Right lobe of liver (tissue), 6 donors: Measurements from ENCODE around the gene LBR. TPM values are rescaled to one million over a fixed set of nuclear protein-coding genes. Genes with fewer than 3 reads are reported as not detected.
A peak's percentile ranks its signal among the peaks of the same experiment; 100 is the strongest.

Experiments used
- ATAC-seq, 4 donors: fragments of 200-7000 bp; cut with Tn5 transposase; one replicate each; pipeline ENCODE4 v1.9.1; 2020; ENCODE audit warnings: mild to moderate bottlenecking in 4 of 4, moderate library complexity in 4 of 4
- DNase-seq, 3 donors: peaks; one replicate each; pipeline ENCODE4 v3.0.0-alpha.2; 2020
- H3K27ac ChIP-seq, 3 donors: fragments of 200-600 bp; one replicate each; pipeline ENCODE4 v1.8.0; 2022
- H3K27me3 ChIP-seq, 2 donors: fragments of 200-600 bp; one replicate each; pipeline ENCODE4 v1.8.0; 2022
- H3K36me3 ChIP-seq, 4 donors: fragments of 200-600 bp; sonication (generic) in 1 of 4; one replicate each; pipeline versions ENCODE4 v1.5.1 to v1.8.0; 2017 to 2022; ENCODE audit warnings: control low read depth in 1 of 4
- H3K4me1 ChIP-seq, 4 donors: fragments of 200-600 bp; sonication (generic) in 1 of 4; one replicate each; pipeline versions ENCODE4 v1.5.1 to v1.8.0; 2017 to 2022; ENCODE audit warnings: control low read depth in 1 of 4
- H3K4me3 ChIP-seq, 3 donors: fragments of 200-600 bp; one replicate each; pipeline ENCODE4 v1.8.0; 2022
- H3K9me3 ChIP-seq, 4 donors: fragments of 200-600 bp; sonication (generic) in 1 of 4; one replicate each; pipeline versions ENCODE4 v1.5.1 to v1.8.0; 2017 to 2022; ENCODE audit warnings: control low read depth in 1 of 4
- POLR2A ChIP-seq: fragments of 450-650 bp; IDR thresholded peaks from one replicate; pipeline ENCODE4 v1.6.1; 2017; ENCODE audit warnings: antibody characterized with exemption, mild to moderate bottlenecking
- WGBS: methylation state at CpG from one replicate; pipeline ENCODE4 v1.1.6; 2018; ENCODE audit warnings: low coverage, low lambda C conversion rate; ENCODE audit not compliant: insufficient coverage; ENCODE audit errors: missing lambda C conversion rate; 5-methylcytosine and 5-hydroxymethylcytosine counted together
- intact Hi-C, 2 donors: fragments of 100-400 bp; cut with DNase I; formaldehyde crosslinking; loops; one replicate each; pipeline versions ENCODE4 v1.11.2 to v1.14.1; 2022
- total RNA-seq, 6 experiments: library from RNA; depleted of rRNA in 2 of 6; stranded (reverse); fragments of >200 nt in 2 of 6; fragmentation: NEBNext Ultra II Directional in 3 of 6; extraction: Animal tissue kit (Norgen Biotek cat#: 25700) in 3 of 6; gene quantifications; one replicate each; pipeline versions ENCODE4 v1.1.0 to v1.2.4, GENCODE V29; 2016 to 2023
- TF ChIP-seq, protein P1 (sequence below), 4 donors: fragments of 200-600 bp in 3 of 4; fragments of 450-650 bp in 1 of 4; IDR thresholded peaks; one replicate each; pipeline versions ENCODE4 v1.5.1 to v1.8.0; 2016 to 2022; ENCODE audit warnings: antibody characterized with exemption in 4 of 4, mild to moderate bottlenecking in 2 of 4
- donor health status: DM: no; HTN: yes; CAD: no.
- donor health status: DM: no; HTN: no; CAD: no.
- donor health status: DM: no; HTN: no; CAD: no.
- donor health status: DM: no; HTN: yes; CAD: no.
- donor health status: DM: no; HTN: yes; CAD: no.

LBR gene
- total RNA-seq, 6 experiments from 2014 or later: 21.9 to 41.8 (median 31.4) TPM

DNA sequence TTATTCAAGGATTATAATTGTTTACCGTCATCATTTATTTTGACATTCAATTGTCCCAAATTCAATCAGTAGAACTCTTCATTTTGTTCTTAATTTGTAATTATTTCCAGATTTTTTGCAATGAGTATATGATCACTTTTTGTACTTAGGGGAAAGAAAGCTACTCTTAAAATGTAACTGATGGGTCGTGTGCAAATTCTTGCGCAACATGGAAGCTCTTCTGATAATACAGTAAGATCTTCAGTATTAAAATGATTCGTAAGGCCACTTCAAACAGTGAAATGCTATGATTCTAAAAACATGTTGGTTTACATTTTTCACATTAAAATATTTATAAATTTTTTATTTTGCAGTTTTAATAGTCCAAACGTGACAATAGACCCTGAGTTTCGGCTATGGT, 63.4 kb downstream of the LBR start:
- 89% methylated on average over 6 of the region's 6 CpGs for WGBS

DNA sequence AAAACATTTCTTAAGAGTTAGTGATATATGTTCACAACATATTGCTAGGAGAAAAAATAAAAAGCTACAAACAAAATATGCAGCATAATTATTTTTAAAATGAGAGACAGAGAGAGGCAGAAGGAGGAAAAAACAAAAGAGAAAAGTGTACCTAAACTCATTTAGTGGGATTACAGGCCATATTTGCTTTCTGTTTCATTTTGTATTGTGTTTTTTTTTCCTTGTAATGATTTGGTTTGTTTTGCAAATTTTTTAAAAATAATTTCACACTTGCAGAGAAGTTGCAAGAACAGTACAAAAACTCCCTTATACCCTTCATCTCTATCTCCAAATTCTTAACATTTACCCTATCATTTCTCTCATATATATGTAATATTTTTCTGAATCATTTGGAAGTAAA, 65.0 kb downstream of the LBR start:
- intact Hi-C loops: no loop called here
- DNase-seq (no peak), ATAC-seq (no peak)
- H3K27ac ChIP-seq: no peak overlapping the region
- H3K4me1 ChIP-seq: peaks cover 0 to 5% (median 0%) of the 10 kb centered on the region in 4 donors
- no peak for TF ChIP-seq POLR2A
- TF ChIP-seq, protein P1, sequence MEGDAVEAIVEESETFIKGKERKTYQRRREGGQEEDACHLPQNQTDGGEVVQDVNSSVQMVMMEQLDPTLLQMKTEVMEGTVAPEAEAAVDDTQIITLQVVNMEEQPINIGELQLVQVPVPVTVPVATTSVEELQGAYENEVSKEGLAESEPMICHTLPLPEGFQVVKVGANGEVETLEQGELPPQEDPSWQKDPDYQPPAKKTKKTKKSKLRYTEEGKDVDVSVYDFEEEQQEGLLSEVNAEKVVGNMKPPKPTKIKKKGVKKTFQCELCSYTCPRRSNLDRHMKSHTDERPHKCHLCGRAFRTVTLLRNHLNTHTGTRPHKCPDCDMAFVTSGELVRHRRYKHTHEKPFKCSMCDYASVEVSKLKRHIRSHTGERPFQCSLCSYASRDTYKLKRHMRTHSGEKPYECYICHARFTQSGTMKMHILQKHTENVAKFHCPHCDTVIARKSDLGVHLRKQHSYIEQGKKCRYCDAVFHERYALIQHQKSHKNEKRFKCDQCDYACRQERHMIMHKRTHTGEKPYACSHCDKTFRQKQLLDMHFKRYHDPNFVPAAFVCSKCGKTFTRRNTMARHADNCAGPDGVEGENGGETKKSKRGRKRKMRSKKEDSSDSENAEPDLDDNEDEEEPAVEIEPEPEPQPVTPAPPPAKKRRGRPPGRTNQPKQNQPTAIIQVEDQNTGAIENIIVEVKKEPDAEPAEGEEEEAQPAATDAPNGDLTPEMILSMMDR (IDR thresholded peaks at IDR 0.05): no peak
- no peak overlapping the region for H3K4me3 ChIP-seq
- no peaks in the 10 kb centered on the region for H3K36me3 ChIP-seq
- H3K9me3 ChIP-seq: no peaks in the 10 kb centered on the region
- no peaks in the 10 kb centered on the region for H3K27me3 ChIP-seq

More for the DNA sequence above, 63.4 kb downstream of the LBR start:
- no peak overlapping the region for H3K27ac ChIP-seq
- peaks cover 0 to 5% (median 0%) of the 10 kb centered on the region in 4 donors for H3K4me1 ChIP-seq
- no peak overlapping the region for H3K4me3 ChIP-seq
- DNase-seq: no peak
- intact Hi-C loops: no loop called here
- H3K36me3 ChIP-seq: no peaks in the 10 kb centered on the region
- H3K27me3 ChIP-seq: no peaks in the 10 kb centered on the region
- TF ChIP-seq, protein P1 (IDR thresholded peaks at IDR 0.05): no peak
- no peak for TF ChIP-seq POLR2A
- H3K9me3 ChIP-seq: no peaks in the 10 kb centered on the region
- no peak for ATAC-seq

DNA sequence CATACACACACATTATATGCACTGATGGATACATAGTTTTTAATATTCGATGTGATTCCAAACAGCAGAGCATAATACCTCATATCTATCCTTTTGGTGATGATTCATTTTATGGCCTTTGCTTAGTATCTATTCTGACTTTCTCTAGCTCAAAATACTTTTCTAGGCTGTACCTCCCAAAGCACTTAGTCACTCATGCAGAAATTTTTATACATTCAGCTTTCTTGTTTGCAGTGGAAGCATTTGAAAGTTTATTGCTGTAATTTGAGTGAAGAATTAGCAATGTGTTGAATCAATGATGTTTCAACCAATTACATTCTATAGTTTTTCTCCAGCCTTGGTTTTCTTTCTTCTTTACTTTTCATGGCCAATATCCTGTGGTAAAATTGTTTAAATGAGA, 66.7 kb downstream of the LBR start:
- Histone ChIP-seq H3K4me3 (no peak overlapping the region), H3K36me3 (no peaks in the 10 kb centered on the region), H3K4me1 (peaks cover 0 to 5% (median 0%) of the 10 kb centered on the region in 4 donors), H3K27ac (no peak overlapping the region), H3K27me3 (no peaks in the 10 kb centered on the region), H3K9me3 (no peaks in the 10 kb centered on the region)
- intact Hi-C loops: no loop called here
- DNase-seq (no peak), ATAC-seq (no peak)
- 100% methylated on average over 1 of the region's 1 CpG for WGBS
- no peak for TF ChIP-seq POLR2A
- TF ChIP-seq, protein P1 (IDR thresholded peaks at IDR 0.05): no peak

- ATAC-seq: peak in 3 of 4 donors; percentile 27 to 54 (median 52)
- H3K27ac ChIP-seq: no peak overlapping the region
- no peak overlapping the region for H3K4me3 ChIP-seq
- WGBS: 46% methylated on average over 4 of the region's 4 CpGs
- peaks cover 0 to 7% (median 2%) of the 10 kb centered on the region in 4 donors for H3K4me1 ChIP-seq
- intact Hi-C loops: no loop called here
- H3K36me3 ChIP-seq: no peaks in the 10 kb centered on the region
- TF ChIP-seq POLR2A: no peak
- TF ChIP-seq, protein P1 (IDR thresholded peaks at IDR 0.05): no peak
- no peaks in the 10 kb centered on the region for H3K27me3 ChIP-seq
- DNase-seq: no peak
- no peaks in the 10 kb centered on the region for H3K9me3 ChIP-seq
These were observed 67.7 kb downstream of the LBR start for GRCh38 chr1:225360119-225360518.

DNA sequence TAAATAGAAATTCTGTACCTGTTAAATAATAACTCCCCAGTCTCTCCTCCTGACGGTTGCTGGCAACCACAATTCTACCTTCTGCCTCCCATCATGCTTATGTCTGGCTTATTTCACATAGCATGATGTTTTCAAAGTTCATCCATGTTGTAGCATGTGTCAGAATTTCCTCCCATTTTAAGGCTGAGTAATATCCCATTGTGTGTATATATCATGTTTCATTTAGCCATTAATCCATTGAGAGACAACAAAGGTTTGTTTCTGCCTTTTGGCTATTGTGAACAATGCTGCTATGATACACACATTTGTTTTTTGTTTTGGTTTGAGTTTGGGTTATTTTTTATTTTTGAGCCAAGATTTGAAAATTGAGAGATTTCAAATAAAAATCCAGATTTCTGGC, 72.0 kb downstream of the LBR start:
- Histone ChIP-seq H3K27me3 (no peaks in the 10 kb centered on the region), H3K9me3 (no peaks in the 10 kb centered on the region), H3K36me3 (no peaks in the 10 kb centered on the region), H3K4me3 (no peak overlapping the region), H3K4me1 (peaks cover 0 to 16% (median 2%) of the 10 kb centered on the region in 4 donors), H3K27ac (no peak overlapping the region)
- TF ChIP-seq POLR2A: no peak
- TF ChIP-seq, protein P1 (IDR thresholded peaks at IDR 0.05): no peak
- intact Hi-C loops: no loop called here
- DNase-seq (no peak), ATAC-seq (no peak)
- WGBS: 91% methylated on average over 1 of the region's 1 CpG
